Fibroblast of lung (primary cell): Measurements from ENCODE around the gene NDUFAF8. TPM values are rescaled to one million over a fixed set of nuclear protein-coding genes. Genes with fewer than 3 reads are reported as not detected.

Experiments used
- DNase-seq, 2 donors: peaks; one replicate each; pipeline versions ENCODE4 v3.0.0 to v3.0.0-alpha.2; 2010; ENCODE audit warnings: low read depth in 2 of 2
- H2AFZ ChIP-seq: 2 replicates; pipeline ENCODE4 v1.5.1; 2012; ENCODE audit warnings: low read length, control low read depth, inconsistent platforms
- H3K27ac ChIP-seq: 2 replicates; pipeline ENCODE4 v1.5.1; 2011; ENCODE audit warnings: low read length, control low read depth; ENCODE audit not compliant: insufficient read depth
- H3K27me3 ChIP-seq: 2 replicates; pipeline ENCODE4 v1.5.1; 2011; ENCODE audit warnings: mild to moderate bottlenecking, low read length; ENCODE audit not compliant: control insufficient read depth, insufficient read depth
- H3K36me3 ChIP-seq: 2 replicates; pipeline ENCODE4 v1.5.1; 2011; ENCODE audit warnings: low read length; ENCODE audit not compliant: control insufficient read depth, insufficient read depth
- H3K4me1 ChIP-seq: 2 replicates; pipeline ENCODE4 v1.5.1; 2011; ENCODE audit warnings: low read length; ENCODE audit not compliant: control insufficient read depth, insufficient read depth; ENCODE audit errors: extremely low read depth
- H3K4me2 ChIP-seq: 2 replicates; pipeline ENCODE4 v1.5.1; 2011; ENCODE audit warnings: low read length, control low read depth; ENCODE audit not compliant: insufficient read depth; ENCODE audit errors: extremely low read depth
- H3K4me3 ChIP-seq, 4 experiments: fragments of 200-600 bp in 1 of 4; sonication (generic) in 1 of 4; replicated peaks in 1 of 4; 2 replicates each; pipeline ENCODE4 v1.5.1; 2011 to 2016; ENCODE audit warnings: low read length in 4 of 4, low read depth in 3 of 4, mild to moderate bottlenecking in 3 of 4, control low read depth in 2 of 4, inconsistent platforms in 1 of 4, mixed read lengths in 1 of 4; ENCODE audit not compliant: insufficient read depth in 1 of 4; ENCODE audit errors: control extremely low read depth in 1 of 4
- H3K79me2 ChIP-seq: 2 replicates; pipeline ENCODE4 v1.5.1; 2012; ENCODE audit warnings: mild to moderate bottlenecking, low read length, inconsistent platforms; ENCODE audit not compliant: control insufficient read depth, insufficient read depth
- H3K9ac ChIP-seq: 2 replicates; pipeline ENCODE4 v1.5.1; 2011; ENCODE audit warnings: mild to moderate bottlenecking, low read length, control low read depth; ENCODE audit not compliant: insufficient read depth
- H3K9me3 ChIP-seq: 2 replicates; pipeline ENCODE4 v1.5.1; 2012; ENCODE audit warnings: low read depth, low read length; ENCODE audit not compliant: control insufficient read depth, insufficient read depth
- H4K20me1 ChIP-seq: 2 replicates; pipeline ENCODE4 v1.5.1; 2011; ENCODE audit warnings: low read length; ENCODE audit not compliant: control insufficient read depth, insufficient read depth; ENCODE audit errors: extremely low read depth
- CTCF ChIP-seq, 2 donors: IDR thresholded peaks in 1 of 2; conservative IDR thresholded peaks in 1 of 2; 1 replicate in 1 of 2; 2 replicates in 1 of 2; pipeline ENCODE4 v1.5.1; 2011 to 2012; ENCODE audit warnings: low read length in 2 of 2, control low read depth in 1 of 2, inconsistent platforms in 1 of 2, low read depth in 1 of 2, mild to moderate bottlenecking in 1 of 2
- EZH2 ChIP-seq: IDR thresholded peaks from 2 replicates; pipeline ENCODE4 v1.5.1; 2012; ENCODE audit warnings: low read length, control low read depth, mild to moderate bottlenecking; ENCODE audit errors: missing control alignments
- polyA plus RNA-seq, 2 donors: library from polyadenylated mRNA; depleted of rRNA in 1 of 2; stranded (reverse) in 1 of 2; unstranded in 1 of 2; fragments of >200 nt; gene quantifications; 2 replicates each; pipeline ENCODE4 v1.2.1, GENCODE V29; 2011 to 2012; ENCODE audit warnings: missing spikeins in 1 of 2
- total RNA-seq: library from RNA; depleted of rRNA; stranded (reverse); fragments of >200 nt; gene quantifications from 2 replicates; pipeline ENCODE4 v1.2.1, GENCODE V29; 2014

NDUFAF8 gene
- total and polyA plus RNA-seq, 2 donors (not counting 1 experiment from before 2014, with no cell fraction given): 41.9 to 102 TPM

DNA sequence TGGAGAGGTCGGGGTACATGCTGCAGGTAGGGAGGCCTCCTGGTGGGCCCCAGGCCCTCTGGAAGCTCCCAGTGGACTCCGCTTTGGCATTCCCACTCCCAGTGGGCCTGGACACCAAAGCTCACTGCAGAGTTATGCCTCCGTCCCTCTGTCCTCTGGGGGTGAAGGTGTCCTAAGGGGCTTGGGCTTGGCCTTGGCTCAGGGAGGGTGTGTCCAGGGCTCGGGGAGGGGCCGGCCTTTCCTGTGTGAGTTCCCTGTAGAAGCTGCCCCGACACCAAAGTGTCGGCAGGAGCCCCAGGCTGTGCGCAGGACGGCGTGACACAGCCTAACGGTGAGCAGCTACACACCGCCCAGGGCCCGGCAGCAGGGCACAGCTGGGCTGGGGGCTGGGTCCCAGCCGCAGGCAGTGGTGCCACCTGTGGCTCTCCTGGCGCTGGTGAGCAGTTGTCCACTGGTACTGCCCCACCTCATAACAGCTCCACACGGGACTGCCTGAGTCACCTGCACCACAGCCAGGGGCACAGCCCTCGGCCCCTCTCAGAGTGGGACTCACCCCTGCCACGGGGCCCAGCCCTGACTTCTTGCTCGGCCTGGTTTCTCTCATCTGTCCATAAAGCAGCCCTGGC lies 6.4 kb upstream of the NDUFAF8 start:
- Histone ChIP-seq H3K27me3 (no peaks in the 10 kb centered on the region), H4K20me1 (no peaks in the 10 kb centered on the region), H3K4me1 (peaks cover 2% of the 10 kb centered on the region), H2AFZ (no peak overlapping the region), H3K9ac (no peak overlapping the region), H3K36me3 (peaks cover 15% of the 10 kb centered on the region), H3K4me2 (no peak overlapping the region), H3K9me3 (no peaks in the 10 kb centered on the region), H3K27ac (no peak overlapping the region), H3K4me3 (no peak overlapping the region), H3K79me2 (peaks cover 7% of the 10 kb centered on the region)
- DNase-seq: no peak
- TF ChIP-seq EZH2 (no peak), CTCF (conservative IDR thresholded peaks at IDR 0.05 in 1 of 2, IDR thresholded peaks at IDR 0.05 in 1 of 2; ENCODE audit: low read depth in 1 of 2, low read length in 2 of 2) (no peak)

DNA sequence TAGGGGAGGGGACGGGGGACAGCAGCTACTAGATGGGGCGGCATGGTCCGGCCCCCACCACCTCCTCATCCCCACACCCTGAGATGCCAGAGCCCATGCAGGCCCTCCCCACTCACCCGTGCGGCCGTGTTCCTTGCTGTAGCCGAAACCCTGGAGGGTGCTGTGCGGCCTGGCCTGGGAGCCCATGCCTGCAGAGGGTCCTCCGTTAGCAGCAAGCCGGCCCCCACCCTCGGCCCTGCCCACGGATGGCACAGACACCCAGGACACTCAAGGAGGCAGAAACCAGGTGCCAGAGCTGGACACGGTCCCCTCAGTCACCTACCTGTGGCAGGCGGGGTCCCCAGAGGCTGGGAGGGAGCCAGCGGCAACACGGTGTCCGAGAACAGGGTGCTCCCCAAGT lies 5.8 kb upstream of the NDUFAF8 start:
- Histone ChIP-seq H3K9ac (no peak overlapping the region), H3K27me3 (no peaks in the 10 kb centered on the region), H2AFZ (no peak overlapping the region), H3K9me3 (no peaks in the 10 kb centered on the region), H4K20me1 (no peaks in the 10 kb centered on the region), H3K4me3 (no peak overlapping the region), H3K36me3 (peaks cover 15% of the 10 kb centered on the region), H3K4me1 (peaks cover 2% of the 10 kb centered on the region), H3K79me2 (peaks cover 13% of the 10 kb centered on the region), H3K4me2 (no peak overlapping the region), H3K27ac (no peak overlapping the region)
- TF ChIP-seq EZH2 (no peak), CTCF (conservative IDR thresholded peaks at IDR 0.05 in 1 of 2, IDR thresholded peaks at IDR 0.05 in 1 of 2; ENCODE audit: low read depth in 1 of 2, low read length in 2 of 2) (no peak)
- DNase-seq: no peak

GRCh38 chr17:81233811-81234505 lies 5.2 kb upstream of the NDUFAF8 start:
- no peak overlapping the region for H3K4me2 ChIP-seq
- H3K4me3 ChIP-seq: no peak overlapping the region
- H2AFZ ChIP-seq: no peak overlapping the region
- no peaks in the 10 kb centered on the region for H3K9me3 ChIP-seq
- H3K4me1 ChIP-seq: peaks cover 2% of the 10 kb centered on the region
- peaks cover 15% of the 10 kb centered on the region for H3K36me3 ChIP-seq
- no peaks in the 10 kb centered on the region for H4K20me1 ChIP-seq
- no peak overlapping the region for H3K9ac ChIP-seq
- peaks cover 15% of the 10 kb centered on the region for H3K79me2 ChIP-seq
- no peak overlapping the region for H3K27ac ChIP-seq
- TF ChIP-seq CTCF (conservative IDR thresholded peaks at IDR 0.05 in 1 of 2, IDR thresholded peaks at IDR 0.05 in 1 of 2; ENCODE audit: low read depth in 1 of 2, low read length in 2 of 2): no peak
- no peak for TF ChIP-seq EZH2
- no peaks in the 10 kb centered on the region for H3K27me3 ChIP-seq
- DNase-seq: no peak
